Activated T-cell treated with anti-CD3 and anti-CD28 coated beads for 4 hours (primary cell): ENCODE measurements around the gene YPEL3.
A peak's percentile ranks its signal among the peaks of the same experiment; 100 is the strongest.

Source experiments
- DNase-seq: peaks from one replicate; pipeline ENCODE4 v3.0.0-alpha.2; 2020

The YPEL3 gene

DNA sequence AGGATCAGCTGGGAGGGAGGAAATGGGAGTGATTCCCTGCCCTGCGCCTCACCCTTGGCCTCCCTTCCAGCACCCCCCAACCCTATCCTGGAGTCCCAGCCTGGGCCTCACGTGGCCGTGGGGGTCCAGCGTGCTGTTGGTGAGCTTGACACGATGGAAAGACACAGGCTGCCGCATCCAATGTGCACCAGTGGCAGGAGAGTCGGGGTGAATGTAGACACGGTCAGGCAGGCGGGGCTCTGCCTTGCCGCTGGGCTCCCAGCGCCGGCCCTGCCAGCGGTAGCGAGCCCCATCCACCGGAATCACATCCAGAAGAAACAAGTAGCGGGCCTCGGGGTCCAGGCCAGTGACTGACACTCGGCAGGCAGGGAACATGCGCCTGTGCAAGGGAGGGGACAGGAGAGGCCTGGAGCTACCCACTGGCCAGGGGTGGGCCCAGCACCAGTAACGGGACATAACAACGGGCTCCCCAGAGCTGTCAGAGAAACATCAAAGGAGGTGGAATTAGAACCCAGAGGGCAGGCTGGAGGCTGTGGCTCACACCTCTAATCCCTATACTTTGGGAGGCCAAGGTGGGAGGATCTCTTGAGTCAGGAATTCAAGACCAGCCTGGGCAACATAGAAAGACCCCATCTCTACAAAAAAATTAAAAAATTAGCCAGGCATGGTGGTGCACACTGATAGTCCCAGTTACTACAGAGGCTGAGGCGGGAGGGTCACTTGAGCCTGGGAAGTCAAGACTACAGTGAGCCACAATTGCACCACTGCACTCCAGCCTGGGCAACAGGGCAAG, 7.0 kb downstream of the YPEL3 start:
- DNase-seq = no peak

DNA sequence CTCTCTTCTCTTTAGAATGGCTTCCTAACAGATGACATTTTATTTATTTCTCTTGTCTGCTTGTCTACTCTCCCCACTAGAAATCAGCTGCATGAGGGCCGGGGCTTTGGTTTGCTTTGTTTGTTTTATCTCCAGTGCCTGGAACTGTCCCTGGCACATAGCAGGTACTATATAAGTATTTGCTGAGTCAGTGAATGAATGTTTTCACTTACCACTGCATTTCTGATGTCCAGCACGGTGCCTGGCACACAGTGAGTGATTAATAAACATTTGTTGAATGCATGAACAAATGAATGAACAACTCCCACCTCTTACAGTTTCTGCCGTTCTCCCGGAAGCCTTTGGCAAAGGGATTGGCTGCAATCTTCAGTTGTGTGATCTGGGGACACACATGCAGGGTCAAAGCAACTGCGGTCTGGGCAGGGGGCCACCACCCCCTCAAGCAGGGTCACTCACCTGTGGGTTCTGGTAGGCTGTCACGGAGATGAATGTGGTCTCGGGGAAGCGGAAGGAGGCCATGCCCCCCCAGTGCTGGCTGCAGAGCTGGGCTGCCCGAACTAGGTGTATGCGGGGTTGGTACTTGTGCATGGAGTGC, 7.7 kb downstream of the YPEL3 start:
- DNase-seq = no peak

DNA sequence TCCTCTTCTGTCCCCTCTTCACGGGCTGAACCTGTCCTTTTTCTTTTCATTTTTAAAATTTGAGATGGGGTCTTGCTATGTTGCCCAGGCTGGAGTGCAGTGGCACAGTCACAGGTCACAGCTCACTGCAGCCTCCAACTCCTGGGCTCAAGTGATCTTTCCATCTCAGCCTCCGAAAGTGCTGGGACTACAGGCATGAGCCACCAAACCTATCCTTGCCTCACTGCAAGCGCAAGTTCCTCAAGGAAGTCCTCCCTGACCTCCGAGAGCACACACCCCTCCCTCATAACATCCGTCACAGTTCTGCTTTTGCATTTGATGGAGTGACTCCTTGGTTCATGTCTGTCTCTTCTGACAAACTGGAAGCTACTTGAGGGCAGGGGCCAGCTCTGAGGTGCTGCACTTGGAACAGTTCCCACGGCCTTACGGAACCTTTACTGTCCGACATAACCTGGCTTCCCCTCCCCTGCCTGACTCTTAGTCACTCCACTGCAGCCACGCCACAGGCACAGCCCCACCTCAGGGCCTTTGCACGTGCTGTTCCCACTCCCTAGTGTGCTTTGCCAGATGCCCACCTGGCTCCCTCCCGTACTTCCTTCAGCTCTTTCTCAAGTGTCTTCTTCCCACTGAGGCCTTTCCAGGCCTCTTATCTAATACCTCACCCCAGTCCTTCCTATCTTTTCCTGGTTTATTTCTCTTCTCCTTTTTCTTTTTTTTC, 8.7 kb downstream of the YPEL3 start:
- no peak for DNase-seq

DNA sequence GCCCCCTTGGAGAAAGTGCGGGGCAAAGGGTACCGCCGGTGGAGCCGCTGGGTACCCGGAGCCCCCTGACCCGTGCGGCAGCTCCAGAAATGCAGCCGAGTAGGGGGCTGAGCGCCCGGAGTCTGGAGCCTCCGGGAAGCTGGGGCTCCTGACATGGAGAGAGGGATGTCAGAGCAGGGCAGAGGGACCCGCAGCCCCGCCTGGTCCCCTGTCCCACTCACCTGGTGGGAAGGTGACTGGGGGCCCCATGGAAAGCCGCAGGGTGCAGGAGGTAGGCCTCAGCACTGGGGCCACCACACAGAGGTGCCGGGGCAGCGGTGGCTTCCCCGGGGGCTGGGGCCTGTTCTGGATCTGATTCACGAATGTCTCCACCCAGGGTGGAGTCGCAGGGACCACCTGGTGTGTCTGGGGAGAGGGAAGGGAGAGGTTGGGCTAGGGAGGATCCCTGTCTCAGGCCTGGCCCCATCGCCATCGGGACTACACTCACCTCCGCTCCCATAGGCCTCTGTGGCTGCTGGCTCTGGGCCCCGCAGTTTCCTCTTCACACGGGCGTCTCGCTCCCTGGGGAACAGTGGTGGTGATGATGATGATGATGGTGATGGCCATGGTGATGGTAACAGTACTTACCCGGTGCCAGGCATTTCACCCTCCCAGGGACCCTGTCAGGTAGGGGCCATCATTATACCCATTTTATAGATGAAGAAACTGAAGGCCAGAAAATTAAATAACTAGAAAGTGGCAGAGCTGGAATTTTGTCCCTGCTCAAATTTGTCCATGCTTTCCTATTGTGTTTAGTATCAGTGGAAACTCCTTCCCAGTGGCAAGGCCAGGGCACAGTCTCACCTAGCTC, 9.5 kb downstream of the YPEL3 start:
- no peak for DNase-seq

DNA sequence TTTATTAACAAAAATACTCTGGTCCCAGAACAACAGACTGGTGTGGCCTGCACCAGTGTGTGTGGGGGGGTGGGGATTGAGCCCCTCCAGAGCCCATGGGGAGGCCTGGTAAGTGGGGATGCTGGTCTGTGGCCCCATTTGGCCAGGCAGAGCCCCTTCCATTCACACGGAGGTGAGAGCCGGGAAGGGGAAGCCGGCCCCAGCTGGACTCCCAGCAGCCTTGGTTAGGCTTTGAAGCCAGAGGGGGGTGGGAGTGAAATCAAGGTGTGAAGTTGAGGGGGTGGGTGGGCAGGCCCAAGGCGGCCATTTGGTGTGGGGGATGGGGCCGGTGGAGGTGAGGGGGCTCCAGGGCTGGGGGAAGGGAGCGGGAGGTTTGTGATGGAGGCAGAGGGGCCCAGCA, 10.2 kb downstream of the YPEL3 start:
- DNase-seq = no peak

DNA sequence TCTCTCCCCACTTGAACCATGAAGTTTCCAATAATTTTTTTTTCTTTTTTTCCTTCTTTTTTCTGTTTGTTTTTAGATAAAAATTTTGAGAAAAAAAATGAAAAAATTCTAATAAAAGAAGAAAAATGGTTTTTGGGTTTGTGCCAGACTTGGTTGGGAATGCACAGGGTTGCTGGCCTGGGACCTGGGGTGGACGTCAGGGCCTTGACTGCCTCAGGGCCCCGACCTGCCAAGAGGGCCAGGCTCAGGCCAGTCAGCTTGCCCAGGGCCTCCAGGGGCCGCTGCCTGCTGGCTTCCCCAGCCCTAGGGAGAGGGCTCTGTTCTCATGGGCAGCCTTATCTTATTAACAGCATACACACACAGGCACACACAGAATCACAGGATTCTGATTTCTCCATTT, 10.8 kb downstream of the YPEL3 start:
- DNase-seq = no peak

DNA sequence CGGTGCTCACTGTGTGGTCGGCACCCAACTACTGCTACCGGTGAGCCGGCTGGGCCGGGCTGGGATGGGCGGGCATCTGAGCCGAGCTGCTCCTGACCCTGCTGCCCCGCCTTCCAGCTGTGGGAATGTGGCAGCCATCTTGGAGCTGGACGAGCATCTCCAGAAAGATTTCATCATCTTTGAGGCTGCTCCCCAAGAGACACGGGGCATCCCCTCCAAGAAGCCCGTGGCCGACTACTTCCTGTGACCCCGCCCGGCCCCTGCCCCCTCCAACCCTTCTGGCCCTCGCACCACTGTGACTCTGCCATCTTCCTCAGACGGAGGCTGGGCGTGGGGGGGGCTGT, 11.2 kb downstream of the YPEL3 start:
- no peak for DNase-seq

DNA sequence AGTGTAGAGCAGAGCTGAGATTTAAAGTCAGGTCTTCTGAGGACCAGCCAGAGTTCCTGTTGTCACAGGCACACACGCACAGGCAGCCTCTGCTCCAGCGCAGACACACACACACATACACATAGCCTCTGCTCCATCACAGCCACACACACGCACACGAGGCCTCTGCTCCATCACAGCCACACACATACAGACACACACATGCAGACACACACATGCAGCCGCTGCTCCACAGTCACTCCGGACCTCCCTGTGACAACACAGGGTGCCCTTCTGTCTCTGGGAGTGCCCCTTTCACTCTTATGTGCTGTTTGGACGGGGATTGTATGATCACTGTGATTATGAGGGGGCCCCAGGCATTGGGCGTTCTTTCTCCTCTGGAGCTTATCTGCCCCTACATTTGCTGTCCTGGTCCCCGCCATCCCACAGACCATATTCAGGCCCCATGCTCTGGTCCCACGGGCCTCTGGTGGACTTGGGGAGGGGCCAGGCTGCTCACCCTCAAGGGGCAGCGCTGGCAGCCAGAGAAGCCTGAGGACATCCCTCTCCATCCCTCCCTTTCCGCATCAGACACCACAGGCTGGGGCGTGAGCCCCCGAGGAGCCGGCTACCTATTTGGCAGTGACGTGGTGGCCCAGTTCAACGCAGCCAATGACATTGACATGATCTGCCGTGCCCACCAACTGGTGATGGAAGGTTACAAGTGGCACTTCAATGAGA, 11.8 kb downstream of the YPEL3 start:
- DNase-seq = no peak

DNA sequence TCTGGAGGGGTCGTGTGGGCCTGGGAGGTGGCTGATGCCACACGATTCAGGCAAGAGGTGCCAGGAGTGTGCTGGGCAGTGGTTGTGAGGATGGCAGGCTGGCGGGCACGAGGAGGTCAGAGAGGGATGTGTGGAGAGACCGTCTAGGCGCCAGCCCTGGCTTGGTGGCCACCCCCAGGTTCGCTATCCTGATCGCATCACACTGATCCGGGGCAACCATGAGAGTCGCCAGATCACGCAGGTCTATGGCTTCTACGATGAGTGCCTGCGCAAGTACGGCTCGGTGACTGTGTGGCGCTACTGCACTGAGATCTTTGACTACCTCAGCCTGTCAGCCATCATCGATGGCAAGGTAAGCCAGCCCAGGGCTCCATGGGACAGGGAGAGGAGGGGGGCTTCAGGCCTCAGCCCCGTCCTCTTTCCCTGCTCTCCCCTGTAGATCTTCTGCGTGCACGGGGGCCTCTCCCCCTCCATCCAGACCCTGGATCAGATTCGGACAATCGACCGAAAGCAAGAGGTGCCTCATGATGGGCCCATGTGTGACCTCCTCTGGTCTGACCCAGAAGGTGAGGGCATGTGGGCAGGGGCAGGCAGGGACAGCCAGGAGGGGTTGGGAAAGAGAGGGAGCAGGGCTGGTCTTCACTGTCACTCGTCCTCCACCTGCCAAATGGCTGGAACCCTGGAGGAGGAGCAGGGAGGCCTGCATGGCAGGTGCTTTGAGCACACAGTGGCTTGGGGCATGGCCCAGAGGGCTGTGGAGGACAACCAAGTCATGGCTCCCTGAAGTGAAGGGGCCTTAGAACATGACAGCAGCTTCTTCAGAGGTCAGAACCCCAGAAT, 12.6 kb downstream of the YPEL3 start:
- DNase-seq = no peak

DNA sequence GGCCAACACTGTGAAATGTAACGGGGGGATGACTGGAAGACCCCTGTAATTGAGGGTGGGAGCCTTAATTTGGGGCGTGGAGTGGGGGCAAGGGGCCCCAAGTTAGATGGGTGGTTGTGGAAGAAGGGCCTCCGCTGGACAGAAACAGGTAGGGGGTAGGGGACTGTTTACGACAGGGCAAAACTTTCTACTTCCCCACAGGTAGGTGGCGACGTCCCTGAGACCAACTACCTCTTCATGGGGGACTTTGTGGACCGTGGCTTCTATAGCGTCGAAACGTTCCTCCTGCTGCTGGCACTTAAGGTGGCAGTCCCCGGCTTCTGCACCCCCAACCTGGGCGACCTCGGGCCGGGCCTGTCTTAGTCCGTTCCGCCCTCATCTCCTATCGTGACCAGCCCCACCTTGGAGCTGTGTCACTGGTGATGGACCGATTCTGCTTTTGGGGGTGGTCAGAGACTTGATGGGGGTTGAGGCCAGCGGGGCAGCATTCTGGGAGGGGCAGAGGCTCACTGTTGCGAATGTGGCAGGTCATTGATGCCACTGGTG, 13.4 kb downstream of the YPEL3 start:
- DNase-seq = no peak

DNA sequence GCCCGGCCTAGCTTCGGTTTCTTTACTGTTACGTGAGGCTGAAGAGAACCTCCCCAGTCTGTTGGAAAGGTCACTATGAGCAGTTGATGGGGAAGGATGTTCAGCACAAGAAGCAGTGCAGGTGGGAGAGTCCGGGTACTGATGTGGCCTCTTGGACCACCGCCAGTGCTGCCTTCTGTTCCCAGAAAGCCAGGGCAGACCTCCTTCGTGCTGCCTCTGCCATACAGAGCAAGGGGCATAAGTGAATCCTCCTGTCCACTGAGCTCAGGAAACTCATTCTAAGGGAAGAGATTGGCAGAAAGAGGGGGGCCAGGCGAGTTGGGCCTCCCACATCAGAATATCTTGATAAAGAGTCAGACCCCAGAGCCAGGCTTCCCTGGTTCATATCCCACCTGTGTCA, 16.5 kb downstream of the YPEL3 start:
- no peak for DNase-seq

DNA sequence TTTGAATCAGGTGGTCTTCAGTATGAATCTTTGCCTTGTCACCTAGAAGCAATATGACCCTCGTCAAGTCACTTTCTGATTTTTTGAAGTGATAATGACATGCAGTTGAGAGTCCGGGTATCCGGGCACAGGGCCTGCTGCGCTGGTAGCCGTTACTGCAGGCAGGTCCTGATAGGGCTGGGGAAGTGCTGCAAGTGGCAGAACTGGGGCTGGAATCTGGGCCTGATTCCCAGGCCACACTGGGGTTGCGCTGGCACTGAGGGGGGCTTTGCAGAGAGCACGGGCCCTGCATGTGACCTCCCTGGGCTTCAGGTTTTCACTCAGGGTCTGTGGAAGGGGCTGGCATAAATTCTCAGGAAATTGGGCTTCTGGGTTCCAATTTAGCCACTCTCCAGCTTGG, 17.3 kb downstream of the YPEL3 start:
- no peak for DNase-seq

DNA sequence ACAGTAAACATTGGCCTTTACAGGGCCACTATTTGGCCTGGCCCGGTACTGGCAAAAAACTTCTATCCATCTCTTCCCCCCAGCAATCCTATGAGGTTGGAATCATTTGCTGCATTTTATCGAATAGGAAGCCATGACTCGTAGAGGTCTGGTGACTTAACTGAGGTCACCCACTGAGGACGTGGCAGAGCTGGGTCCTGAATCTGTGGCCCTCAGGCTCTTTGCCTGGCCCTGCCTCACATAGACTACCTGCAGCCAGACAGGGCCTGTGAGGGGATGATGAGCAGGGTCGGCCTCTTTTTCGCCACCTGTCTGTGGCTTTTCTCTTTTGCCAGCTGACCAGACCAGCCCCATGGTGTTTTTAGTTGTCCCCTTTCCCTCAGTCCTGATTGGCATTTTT, 18.4 kb downstream of the YPEL3 start:
- DNase-seq = no peak

DNA sequence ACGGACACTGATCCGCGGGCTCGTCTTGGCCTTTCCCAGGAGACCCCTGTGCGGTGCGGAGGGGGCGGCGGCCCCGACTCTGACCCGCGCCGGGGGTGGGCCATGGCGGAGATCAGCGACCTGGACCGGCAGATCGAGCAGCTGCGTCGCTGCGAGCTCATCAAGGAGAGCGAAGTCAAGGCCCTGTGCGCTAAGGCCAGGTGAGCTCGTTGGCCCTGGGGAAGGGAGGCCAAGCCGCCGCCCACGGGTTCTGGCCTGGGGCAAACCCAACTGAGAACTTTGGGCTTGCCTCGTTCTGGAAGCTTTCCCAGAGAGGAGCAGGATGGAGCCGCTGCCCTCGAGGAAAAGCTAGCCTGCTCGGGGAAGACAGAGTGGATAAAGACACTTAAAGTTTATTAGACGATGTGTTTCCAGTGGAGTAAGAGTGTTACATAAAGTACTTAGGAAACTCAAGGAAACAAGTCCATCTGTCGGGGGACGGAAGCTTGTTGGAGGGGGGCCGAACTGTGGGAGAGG, 19.7 kb downstream of the YPEL3 start:
- DNase-seq = no peak

DNA sequence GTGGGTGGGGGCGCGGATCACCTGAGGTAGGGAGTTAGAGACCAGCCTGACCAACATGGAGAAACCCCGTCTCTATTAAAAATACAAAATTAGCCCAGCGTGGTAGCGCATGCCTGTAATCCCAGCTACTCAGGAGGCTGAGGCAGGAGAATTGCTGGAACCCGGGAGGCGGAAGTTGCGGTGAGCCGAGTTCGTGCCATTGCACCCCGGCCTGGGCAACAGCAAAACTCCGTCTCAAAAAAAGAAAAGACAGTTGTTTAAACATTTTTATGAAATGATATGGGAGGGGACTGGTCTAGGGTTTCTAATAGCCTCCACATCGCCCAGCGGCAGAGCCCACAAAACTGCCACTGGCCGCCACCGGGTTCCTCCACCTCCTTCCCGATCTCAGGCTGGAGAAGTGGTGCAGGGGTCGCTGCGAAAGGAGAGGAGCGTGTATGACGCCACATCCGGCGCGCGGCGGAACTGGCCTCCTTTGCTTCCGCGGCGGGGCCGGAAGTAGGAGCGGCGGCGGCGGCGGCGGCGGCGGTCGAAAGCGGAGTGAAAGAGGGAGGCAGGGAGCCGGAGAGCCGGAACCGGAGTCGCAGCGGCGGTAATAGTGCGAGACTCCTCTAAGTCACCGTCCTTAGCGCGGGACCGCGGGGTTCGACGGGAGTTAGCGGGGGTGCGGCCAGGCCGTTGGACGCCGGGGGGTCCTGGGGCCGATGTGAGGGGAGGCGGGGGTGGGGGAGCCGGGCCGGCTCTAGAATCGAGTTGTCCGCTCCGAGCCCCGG, 20.3 kb downstream of the YPEL3 start, which contains the start of gene PPP4C:
TSS of gene PPP4C (plus strand) at position 492 of the 773 bp plus-strand sequence. CDS start 384 bp downstream, outside the sequence.
- peak; percentile 80 for DNase-seq

DNA sequence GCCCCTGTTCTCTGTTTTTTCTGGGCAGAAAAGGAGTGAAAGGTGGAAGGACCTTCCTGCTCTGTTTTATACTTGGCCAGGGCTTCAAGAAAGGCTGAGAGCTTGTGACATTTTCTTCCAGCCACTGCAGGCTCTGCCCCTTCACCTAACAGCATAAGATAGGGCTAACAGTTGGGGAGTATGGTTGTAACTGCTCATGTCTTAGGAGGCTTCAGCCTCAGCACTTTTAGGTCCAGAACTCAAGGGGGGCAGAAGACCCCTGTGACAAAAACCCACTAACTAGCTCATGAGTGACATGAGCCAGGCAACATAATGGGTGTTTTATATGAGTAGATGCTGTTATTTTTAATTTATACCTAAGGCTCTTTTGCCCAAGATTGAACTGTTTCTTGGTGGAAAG, 25.5 kb downstream of the YPEL3 start:
- DNase-seq = no peak

DNA sequence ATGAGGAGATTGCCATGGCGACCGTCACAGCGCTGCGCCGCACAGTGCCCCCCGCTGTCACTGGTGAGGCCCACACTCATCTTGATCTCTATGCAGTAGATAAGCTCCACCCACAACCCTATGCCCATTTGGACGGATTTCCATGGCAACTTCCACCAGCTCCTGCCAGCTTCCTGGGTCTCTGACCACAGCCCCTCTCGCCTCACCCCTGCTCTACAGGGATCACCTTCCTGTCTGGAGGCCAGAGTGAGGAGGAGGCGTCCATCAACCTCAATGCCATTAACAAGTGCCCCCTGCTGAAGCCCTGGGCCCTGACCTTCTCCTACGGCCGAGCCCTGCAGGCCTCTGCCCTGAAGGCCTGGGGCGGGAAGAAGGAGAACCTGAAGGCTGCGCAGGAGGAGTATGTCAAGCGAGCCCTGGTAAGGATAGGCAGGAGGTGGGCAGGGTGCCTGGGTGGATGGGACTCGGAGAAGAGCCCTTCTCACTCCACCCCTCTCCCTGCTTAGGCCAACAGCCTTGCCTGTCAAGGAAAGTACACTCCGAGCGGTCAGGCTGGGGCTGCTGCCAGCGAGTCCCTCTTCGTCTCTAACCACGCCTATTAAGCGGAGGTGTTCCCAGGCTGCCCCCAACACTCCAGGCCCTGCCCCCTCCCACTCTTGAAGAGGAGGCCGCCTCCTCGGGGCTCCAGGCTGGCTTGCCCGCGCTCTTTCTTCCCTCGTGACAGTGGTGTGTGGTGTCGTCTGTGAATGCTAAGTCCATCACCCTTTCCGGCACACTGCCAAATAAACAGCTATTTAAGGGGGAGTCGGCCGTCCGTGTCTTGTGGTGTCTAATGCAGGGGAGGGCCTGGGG, 26.2 kb downstream of the YPEL3 start:
- no peak for DNase-seq

DNA sequence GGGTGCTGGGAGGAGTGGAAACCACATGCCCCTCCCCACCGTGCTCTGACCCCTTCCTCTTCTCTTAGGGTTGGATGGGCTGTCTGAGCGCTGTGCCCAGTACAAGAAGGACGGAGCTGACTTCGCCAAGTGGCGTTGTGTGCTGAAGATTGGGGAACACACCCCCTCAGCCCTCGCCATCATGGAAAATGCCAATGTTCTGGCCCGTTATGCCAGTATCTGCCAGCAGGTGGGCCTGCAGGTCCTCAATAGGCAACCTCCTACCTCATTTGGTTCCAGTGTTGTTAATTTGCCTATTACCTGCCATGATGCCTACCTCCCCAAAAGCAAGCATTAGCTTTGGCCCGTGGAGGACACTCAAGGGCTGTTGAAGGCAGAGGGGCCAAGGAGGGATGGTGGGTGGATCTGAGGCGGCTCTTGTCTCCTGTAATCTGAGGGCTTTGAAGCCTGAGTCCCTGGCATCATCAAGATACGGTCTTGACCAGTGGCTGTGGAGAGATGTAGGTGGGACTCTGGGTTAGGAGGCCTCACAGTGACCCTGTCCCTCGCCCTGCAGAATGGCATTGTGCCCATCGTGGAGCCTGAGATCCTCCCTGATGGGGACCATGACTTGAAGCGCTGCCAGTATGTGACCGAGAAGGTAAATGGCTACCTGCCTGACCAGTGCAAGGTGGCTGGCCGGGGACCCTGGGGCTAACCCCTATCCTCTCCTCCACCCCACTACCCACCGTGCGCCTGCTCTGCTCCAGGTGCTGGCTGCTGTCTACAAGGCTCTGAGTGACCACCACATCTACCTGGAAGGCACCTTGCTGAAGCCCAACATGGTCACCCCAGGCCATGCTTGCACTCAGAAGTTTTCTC, 27.0 kb downstream of the YPEL3 start:
- peak; percentile 50 for DNase-seq
